HG03521 (cell line): Measurements from ENCODE around the gene PSMD8.
"Not testable (repeated sequence)": the region's sequence is repeated elsewhere in the genome, so short reads cannot be mapped to it uniquely, and the experiment has no call there.

Source experiments
- ATAC-seq: cut with Tn5 transposase; IDR thresholded peaks from one replicate; pipeline ENCODE4 v1.9.1; 2021; ENCODE audit warnings: mild to moderate bottlenecking, moderate library complexity; ENCODE audit not compliant: unreplicated experiment

The PSMD8 gene

GRCh38 chr19:38409631-38410133 is 35.3 kb downstream of the PSMD8 start:
- ATAC-seq = no peak

GRCh38 chr19:38410407-38410806 is 36.0 kb downstream of the PSMD8 start:
- not testable (repeated sequence) for ATAC-seq

GRCh38 chr19:38411041-38411712 is 36.8 kb downstream of the PSMD8 start:
- ATAC-seq = no peak

- not testable (repeated sequence) for ATAC-seq
These were observed 37.5 kb downstream of the PSMD8 start for GRCh38 chr19:38411898-38412297.

- no peak for ATAC-seq
These were observed 38.1 kb downstream of the PSMD8 start for GRCh38 chr19:38412491-38412890.

GRCh38 chr19:38412961-38413360 is 38.6 kb downstream of the PSMD8 start:
- ATAC-seq = no peak

GRCh38 chr19:38413416-38413815 is 39.0 kb downstream of the PSMD8 start:
- ATAC-seq = no peak

- no peak for ATAC-seq
These were observed 42.8 kb downstream of the PSMD8 start for GRCh38 chr19:38417146-38417543.

GRCh38 chr19:38417544-38418506 is 43.5 kb downstream of the PSMD8 start:
- ATAC-seq = no peak

- no peak for ATAC-seq
These were observed 46.6 kb downstream of the PSMD8 start for GRCh38 chr19:38420935-38421334.

- no peak for ATAC-seq
These were observed 47.5 kb downstream of the PSMD8 start for GRCh38 chr19:38421856-38422255.

GRCh38 chr19:38422438-38422837 is 48.1 kb downstream of the PSMD8 start:
- no peak for ATAC-seq

- ATAC-seq = no peak
These were observed 49.9 kb downstream of the PSMD8 start for GRCh38 chr19:38424272-38424671.

- no peak for ATAC-seq
These were observed 50.9 kb downstream of the PSMD8 start for GRCh38 chr19:38425222-38425809.

- ATAC-seq = no peak
These were observed 51.6 kb downstream of the PSMD8 start, which contains the start of gene RASGRP4 for GRCh38 chr19:38425810-38426466. Gene RASGRP4, minus strand, starts transcription at chr19:38426219. Its CDS starts 128 bp downstream, at chr19:38426091.

- ATAC-seq = not testable (repeated sequence)
These were observed 52.8 kb downstream of the PSMD8 start for GRCh38 chr19:38427035-38427677.

- no peak for ATAC-seq
These were observed 54.9 kb downstream of the PSMD8 start for GRCh38 chr19:38429055-38429810.

GRCh38 chr19:38429811-38430156 is 55.4 kb downstream of the PSMD8 start:
- ATAC-seq = no peak

GRCh38 chr19:38430931-38431330 is 56.6 kb downstream of the PSMD8 start:
- ATAC-seq = no peak
